ENCODE results near the gene TSC22D4. TPM values are rescaled to one million over a fixed set of nuclear protein-coding genes. Genes with fewer than 3 reads are reported as not detected.

The TSC22D4 gene
- total and polyA plus RNA-seq, 9 of the 15 experiments (the other 6 are each of a cell fraction or from before 2014, with no cell fraction given): 0.37 to 107 (median 28.7) TPM

DNA sequence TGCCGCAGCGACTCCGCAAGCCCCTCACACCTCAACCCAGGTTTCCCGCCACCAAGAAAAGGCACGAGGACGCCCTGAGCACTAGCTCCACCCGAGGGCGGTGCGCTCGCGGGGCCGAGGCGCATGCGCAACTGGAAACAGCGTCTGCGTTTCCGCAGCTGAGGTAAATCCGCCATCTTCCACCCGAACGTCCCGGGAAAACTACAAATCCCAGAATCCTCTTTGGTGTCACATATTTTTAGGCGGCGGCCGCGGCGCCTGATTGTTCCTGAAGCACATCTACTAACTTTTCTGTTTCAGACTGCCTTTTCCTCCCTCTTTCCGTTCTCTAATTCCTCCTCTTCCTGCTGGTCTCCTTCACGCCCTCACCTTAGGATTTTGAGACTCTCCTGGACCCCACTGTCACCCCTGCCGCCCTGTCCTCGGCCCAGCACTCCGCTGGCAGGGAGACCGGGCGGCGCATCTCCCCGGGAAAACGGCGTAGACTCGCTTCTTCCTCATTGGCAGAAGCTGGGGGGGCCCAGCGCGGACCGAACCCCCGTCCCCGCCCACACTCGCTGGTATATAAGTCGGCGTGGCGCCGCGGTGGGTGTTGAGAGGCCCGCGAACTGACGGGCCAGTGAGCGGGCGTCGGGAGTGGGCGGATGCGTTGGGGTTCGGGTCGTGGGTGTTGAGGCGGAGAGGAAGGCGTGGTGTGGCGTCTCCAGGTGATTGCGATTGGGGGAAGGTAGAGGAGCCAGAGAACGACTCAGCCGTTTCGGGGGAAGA is 50.6 kb downstream of the TSC22D4 start, which contains the start of gene ZCWPW1 (continued):
- TF ChIP-seq SIN3B (IDR thresholded peaks at IDR 0.05; ENCODE audit: low read depth): peak; percentile 3; the same call in 1 of the 2 replicates
- TF ChIP-seq LARP7 (IDR thresholded peaks at IDR 0.05): peak; percentile 88
- TF ChIP-seq NBN (IDR thresholded peaks at IDR 0.05; ENCODE audit: low read depth): peak; percentile 90
- TF ChIP-seq, protein P1, sequence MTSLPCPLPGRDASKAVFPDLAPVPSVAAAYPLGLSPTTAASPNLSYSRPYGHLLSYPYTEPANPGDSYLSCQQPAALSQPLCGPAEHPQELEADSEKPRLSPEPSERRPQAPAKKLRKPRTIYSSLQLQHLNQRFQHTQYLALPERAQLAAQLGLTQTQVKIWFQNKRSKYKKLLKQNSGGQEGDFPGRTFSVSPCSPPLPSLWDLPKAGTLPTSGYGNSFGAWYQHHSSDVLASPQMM (CRISPR knock-in tag; IDR thresholded peaks at IDR 0.05): no peak
- TF ChIP-seq MEIS2 (IDR thresholded peaks at IDR 0.05; ENCODE audit: partially characterized antibody): peak; percentile 90
- no peak for TF ChIP-seq NCOA2 (IDR thresholded peaks at IDR 0.05; ENCODE audit: partially characterized antibody in 2 of 2)
- TF ChIP-seq KLF6 (CRISPR knock-in tag; IDR thresholded peaks at IDR 0.05; ENCODE audit: borderline replicate concordance): peak; percentile 66; the same call in 1 of the 2 replicates
- TF ChIP-seq, protein P2, sequence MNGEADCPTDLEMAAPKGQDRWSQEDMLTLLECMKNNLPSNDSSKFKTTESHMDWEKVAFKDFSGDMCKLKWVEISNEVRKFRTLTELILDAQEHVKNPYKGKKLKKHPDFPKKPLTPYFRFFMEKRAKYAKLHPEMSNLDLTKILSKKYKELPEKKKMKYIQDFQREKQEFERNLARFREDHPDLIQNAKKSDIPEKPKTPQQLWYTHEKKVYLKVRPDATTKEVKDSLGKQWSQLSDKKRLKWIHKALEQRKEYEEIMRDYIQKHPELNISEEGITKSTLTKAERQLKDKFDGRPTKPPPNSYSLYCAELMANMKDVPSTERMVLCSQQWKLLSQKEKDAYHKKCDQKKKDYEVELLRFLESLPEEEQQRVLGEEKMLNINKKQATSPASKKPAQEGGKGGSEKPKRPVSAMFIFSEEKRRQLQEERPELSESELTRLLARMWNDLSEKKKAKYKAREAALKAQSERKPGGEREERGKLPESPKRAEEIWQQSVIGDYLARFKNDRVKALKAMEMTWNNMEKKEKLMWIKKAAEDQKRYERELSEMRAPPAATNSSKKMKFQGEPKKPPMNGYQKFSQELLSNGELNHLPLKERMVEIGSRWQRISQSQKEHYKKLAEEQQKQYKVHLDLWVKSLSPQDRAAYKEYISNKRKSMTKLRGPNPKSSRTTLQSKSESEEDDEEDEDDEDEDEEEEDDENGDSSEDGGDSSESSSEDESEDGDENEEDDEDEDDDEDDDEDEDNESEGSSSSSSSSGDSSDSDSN (IDR thresholded peaks at IDR 0.05; ENCODE audit: borderline replicate concordance in 1 of 2, low read depth in 2 of 2, low read length in 2 of 2): no peak
- peak; percentile 66; the same call in 1 of the 2 replicates for TF ChIP-seq PKNOX1 (IDR thresholded peaks at IDR 0.05)
- TF ChIP-seq USF2 (CRISPR knock-in tag; IDR thresholded peaks at IDR 0.05): no peak
- TF ChIP-seq, protein P3, sequence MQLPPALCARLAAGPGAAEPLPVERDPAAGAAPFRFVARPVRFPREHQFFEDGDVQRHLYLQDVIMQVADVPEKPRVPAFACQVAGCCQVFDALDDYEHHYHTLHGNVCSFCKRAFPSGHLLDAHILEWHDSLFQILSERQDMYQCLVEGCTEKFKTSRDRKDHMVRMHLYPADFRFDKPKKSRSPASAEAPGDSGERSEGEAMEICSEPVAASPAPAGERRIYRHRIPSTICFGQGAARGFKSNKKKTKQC (CRISPR knock-in tag; IDR thresholded peaks at IDR 0.05): peak; percentile 99
- peak; percentile 82 for TF ChIP-seq NEUROD1 (IDR thresholded peaks at IDR 0.05; ENCODE audit: borderline replicate concordance, low read depth, low read length, partially characterized antibody)
- TF ChIP-seq, protein P4, sequence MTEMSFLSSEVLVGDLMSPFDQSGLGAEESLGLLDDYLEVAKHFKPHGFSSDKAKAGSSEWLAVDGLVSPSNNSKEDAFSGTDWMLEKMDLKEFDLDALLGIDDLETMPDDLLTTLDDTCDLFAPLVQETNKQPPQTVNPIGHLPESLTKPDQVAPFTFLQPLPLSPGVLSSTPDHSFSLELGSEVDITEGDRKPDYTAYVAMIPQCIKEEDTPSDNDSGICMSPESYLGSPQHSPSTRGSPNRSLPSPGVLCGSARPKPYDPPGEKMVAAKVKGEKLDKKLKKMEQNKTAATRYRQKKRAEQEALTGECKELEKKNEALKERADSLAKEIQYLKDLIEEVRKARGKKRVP (CRISPR knock-in tag; IDR thresholded peaks at IDR 0.05): peak; percentile 78; the same call in 1 of the 2 replicates
- no peak for TF ChIP-seq PHTF2 (CRISPR knock-in tag; IDR thresholded peaks at IDR 0.05)
- peak; percentile 77 for TF ChIP-seq PCBP2 (IDR thresholded peaks at IDR 0.05; ENCODE audit: low read depth, low read length, poor library complexity, severe bottlenecking)
- peak; percentile 77 for TF ChIP-seq TARDBP (IDR thresholded peaks at IDR 0.05)
- no peak; the same call in none of the 2 replicates for TF ChIP-seq SP1 (CRISPR knock-in tag; IDR thresholded peaks at IDR 0.05)

All from K562 (cell line).